Astrocyte of the cerebellum (primary cell): ENCODE results near the gene SSTR1.
A peak's percentile ranks its signal among the peaks of the same experiment; 100 is the strongest.

Source experiments
- DNase-seq: peaks from one replicate; pipeline ENCODE4 v3.0.0-alpha.2; 2011; ENCODE audit warnings: low read depth
- H3K4me3 ChIP-seq: 2 replicates; pipeline ENCODE4 v1.5.1; 2011; ENCODE audit warnings: mild to moderate bottlenecking, low read depth, low read length, moderate library complexity
- CTCF ChIP-seq: IDR thresholded peaks from 2 replicates; pipeline ENCODE4 v1.5.1; 2012; ENCODE audit warnings: low read length, low read depth, moderate library complexity, mild to moderate bottlenecking; ENCODE audit errors: missing control alignments
- in situ Hi-C: cut with HindIII; loops from 2 replicates; pipeline ENCODE4 v1.10.0; 2017; ENCODE audit warnings: low sequenced_read_pairs

The SSTR1 gene

DNA sequence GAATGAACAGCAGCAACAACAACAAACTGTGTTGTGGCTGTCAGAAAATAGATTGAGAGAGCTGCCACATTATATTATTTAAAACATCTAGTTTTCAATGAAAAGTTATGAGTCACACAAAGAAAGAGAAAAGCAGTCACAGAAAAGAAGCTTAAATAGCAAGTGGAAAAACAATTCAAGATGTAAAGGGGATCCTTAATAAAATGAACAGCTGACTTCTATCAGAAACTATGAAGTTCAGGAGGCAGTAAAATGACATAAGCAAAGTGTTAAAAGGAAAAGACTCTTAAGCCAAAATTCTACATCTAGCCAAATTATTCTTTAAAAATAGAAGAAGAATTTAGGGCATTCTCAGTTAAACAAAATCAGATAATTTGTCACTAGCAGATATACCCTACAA, 42.6 kb downstream of the SSTR1 start:
- in situ Hi-C loops, result loop anchor here (5.0 kb wide), 2 partner anchors 33 to 57 kb away; no protein-coding TSS in a partner anchor
- TF ChIP-seq CTCF, result no peak
- no peak for DNase-seq
- no peak overlapping the region for H3K4me3 ChIP-seq

DNA sequence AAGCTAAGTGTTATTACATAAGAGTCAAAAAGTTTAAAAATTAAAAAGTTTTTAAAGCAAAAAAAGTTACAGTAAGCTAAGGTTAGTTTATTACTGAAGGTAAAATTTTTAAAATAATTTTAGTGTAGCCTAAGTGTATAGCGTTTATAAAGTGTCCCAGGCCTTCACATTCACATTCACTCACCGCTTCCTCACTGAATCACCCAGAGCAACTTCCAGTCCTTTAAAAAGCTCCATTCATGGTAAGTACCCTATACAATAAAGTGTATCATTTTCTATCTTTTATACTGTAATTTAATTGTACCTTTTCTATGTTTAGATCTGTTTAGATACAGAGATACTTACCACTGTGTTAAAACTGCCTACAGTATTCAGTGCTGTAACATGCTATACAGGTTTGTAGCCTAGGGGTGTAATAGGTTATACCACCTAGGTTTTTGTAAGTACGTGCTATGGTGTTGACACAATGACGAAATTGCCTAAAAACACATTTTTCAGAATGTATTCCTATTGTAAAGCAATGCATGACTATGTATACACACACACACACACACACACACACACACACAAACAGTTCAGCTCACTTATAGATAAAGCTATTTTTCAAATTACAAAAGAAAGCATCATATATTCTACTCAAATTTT, 44.5 kb downstream of the SSTR1 start:
- no peak for TF ChIP-seq CTCF
- in situ Hi-C loops, result loop anchor here (5.0 kb wide), 2 partner anchors 35 to 55 kb away; no protein-coding TSS in a partner anchor
- DNase-seq, result no peak
- no peak overlapping the region for H3K4me3 ChIP-seq

DNA sequence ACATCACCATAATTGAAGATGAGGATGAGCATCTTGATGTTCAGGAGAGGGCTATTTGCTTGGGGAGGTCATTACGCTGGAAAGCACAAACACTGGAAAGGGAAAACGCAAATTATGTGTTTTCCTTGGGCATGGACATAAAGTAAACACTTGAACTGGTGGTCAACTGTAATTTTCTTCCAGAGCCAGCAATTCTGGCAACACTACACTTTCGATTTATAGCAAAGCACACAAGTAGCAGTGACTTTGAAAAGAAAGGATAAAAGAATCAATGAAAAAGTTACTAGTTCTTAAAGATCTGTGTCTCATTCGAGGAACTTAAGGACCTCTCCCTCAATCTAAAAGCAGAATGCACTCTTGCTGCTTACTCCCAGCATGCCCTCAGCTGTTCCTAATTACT, 46.0 kb downstream of the SSTR1 start:
- no peak for DNase-seq
- in situ Hi-C loops, result loop anchor here (5.0 kb wide), 2 partner anchors 36 to 54 kb away; no protein-coding TSS in a partner anchor

DNA sequence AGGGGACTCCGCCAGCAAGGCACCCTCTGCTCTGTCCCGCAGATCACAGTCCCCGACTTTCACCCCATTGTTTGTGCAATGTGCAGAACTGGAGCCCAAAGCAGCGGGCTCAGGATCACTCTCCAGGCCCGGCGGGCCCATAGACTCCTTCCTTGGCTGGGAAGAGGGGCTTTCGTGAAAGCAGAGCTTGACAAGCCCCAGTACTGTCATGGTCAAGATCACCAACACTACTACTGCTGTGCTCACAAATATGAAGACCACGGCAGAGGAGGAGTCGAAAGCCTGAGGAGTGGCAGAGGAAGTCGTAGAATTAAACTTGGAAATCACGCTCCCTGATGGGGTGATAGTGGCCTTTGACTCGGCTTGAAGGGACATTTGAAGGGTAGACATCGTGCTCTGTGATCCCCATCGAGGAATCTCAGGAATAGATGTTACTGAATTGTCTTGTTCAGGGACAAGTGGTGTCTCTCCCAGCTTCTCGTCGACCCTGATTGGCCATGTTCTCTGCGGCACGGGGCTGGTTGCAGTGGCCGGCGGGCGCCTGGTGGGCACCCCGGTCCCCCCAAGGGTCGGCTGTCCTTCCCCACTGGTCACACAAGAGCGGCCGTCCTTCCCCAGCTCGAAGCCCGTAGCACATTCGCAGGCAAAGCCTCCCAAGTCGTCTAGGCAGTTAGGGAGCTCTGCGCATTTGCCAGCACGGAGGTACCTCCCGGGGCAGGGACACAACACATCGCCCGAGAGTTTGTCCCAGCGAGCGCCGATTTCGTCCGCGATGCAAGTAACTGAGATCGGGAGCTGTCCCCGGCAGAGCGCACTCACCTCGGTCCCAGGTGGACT, 47.1 kb downstream of the SSTR1 start:
- no peak for TF ChIP-seq CTCF
- DNase-seq, result no peak
- H3K4me3 ChIP-seq, result peak overlapping the region; percentile 39
- in situ Hi-C loops, result loop anchor here (5.0 kb wide), 2 partner anchors 37 to 53 kb away; no protein-coding TSS in a partner anchor

More for the DNA sequence above, 46.0 kb downstream of the SSTR1 start:
- TF ChIP-seq CTCF, result no peak
- H3K4me3 ChIP-seq, result no peak overlapping the region

DNA sequence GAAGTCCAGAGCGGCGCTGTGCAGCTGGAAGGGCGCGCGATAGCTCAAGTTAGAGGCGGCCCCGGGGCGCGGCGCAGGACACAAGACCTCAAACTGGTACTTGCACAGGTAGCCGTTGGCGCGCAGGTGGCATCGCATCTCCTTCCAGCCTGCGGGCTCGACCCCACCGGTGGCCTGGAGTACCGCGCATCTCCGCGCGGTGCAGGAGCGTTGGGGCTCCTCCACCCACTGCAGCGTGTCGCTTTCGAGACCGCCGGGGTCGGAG, 47.6 kb downstream of the SSTR1 start:
- TF ChIP-seq CTCF, result no peak
- no peak for DNase-seq
- in situ Hi-C loops, result no loop called here
- H3K4me3 ChIP-seq, result peak overlapping the region; percentile 39

DNA sequence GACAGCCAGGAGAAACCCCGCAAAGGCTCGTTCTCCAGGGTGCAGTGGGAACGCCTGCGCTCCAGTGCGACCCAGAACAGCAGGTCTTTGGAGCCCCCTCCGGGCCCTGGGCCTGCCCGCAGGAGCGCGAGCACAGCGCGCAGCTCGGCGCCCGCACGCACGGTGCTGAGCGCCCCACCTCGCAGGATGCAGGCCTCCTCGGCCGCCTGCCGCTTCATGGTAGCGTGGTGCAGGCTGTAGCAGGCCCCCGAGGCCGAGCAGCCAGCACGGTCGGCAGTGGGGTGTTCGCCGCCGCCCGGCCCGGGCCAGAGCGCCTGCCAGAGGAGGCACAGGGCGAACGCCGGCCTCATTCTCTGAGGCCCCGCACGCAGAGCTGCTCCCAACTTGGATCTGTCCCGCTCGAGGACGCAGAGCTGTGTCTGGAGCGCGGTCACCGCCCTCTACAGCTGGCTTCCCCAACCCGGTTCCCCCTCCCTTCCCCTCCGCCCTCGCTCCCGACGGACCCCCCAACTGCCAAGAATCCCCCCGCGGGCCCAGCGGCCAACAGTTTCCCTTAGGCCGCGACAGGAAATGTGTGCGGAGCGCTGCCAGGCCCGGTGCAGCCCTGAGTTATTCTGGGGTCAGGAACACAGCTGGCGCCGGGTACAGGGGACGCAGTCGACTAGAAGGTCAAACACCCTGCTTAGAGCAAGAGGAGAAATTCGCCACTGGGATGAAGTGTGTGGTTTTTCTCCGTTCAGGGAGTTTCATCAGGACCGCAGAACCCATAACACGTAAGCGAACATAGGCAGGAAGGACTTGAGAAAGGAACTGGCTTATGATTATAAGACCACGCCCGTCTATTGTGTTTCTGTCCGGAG, 48.2 kb downstream of the SSTR1 start, which contains the start of gene CLEC14A:
TSS of gene CLEC14A (minus strand) at position 421 of the 860 bp plus-strand sequence. CDS start at position 350, 71 bp downstream.
- in situ Hi-C loops, result no loop called here
- H3K4me3 ChIP-seq, result peak within 1 kb of the TSS; percentile 39
- DNase-seq, result no peak
- no peak for TF ChIP-seq CTCF
